HG03342 (cell line): ENCODE results near the gene CIB4.

Source experiments
- ATAC-seq: cut with Tn5 transposase; IDR thresholded peaks from one replicate; pipeline ENCODE4 v1.9.1; 2021; ENCODE audit warnings: mild to moderate bottlenecking, moderate library complexity; ENCODE audit not compliant: unreplicated experiment

Gene CIB4

GRCh38 chr2:26584656-26585055, 56.5 kb downstream of the CIB4 start:
- no peak for ATAC-seq

GRCh38 chr2:26584191-26584590, 57.0 kb downstream of the CIB4 start:
- ATAC-seq, result no peak

GRCh38 chr2:26583381-26583911, 57.7 kb downstream of the CIB4 start:
- ATAC-seq, result no peak

- ATAC-seq, result no peak
These were observed 58.3 kb downstream of the CIB4 start for GRCh38 chr2:26582890-26583289.

- ATAC-seq, result no peak
These were observed 58.9 kb downstream of the CIB4 start for GRCh38 chr2:26581991-26582842.

GRCh38 chr2:26581266-26581990, 59.7 kb downstream of the CIB4 start:
- ATAC-seq, result no peak

- ATAC-seq, result no peak
These were observed 60.4 kb downstream of the CIB4 start for GRCh38 chr2:26580751-26581150.

- no peak for ATAC-seq
These were observed 61.0 kb downstream of the CIB4 start for GRCh38 chr2:26580151-26580550.

- no peak for ATAC-seq
These were observed 61.5 kb downstream of the CIB4 start for GRCh38 chr2:26579723-26580040.

GRCh38 chr2:26579025-26579722, 62.0 kb downstream of the CIB4 start:
- no peak for ATAC-seq

- ATAC-seq, result no peak
These were observed 62.6 kb downstream of the CIB4 start for GRCh38 chr2:26578581-26578980.

GRCh38 chr2:26578113-26578458, 63.1 kb downstream of the CIB4 start:
- ATAC-seq, result no peak

- ATAC-seq, result no peak
These were observed 63.6 kb downstream of the CIB4 start for GRCh38 chr2:26577442-26578112.

GRCh38 chr2:26576565-26577441, 64.4 kb downstream of the CIB4 start:
- ATAC-seq, result no peak

- ATAC-seq, result no peak
These were observed 65.2 kb downstream of the CIB4 start for GRCh38 chr2:26575836-26576564.

GRCh38 chr2:26574900-26575560, 66.1 kb downstream of the CIB4 start:
- ATAC-seq, result no peak

GRCh38 chr2:26574066-26574899, 66.9 kb downstream of the CIB4 start:
- ATAC-seq, result no peak
